HG03045 (cell line): ENCODE results near the gene BANF2.

Experiments
- ATAC-seq: cut with Tn5 transposase; IDR thresholded peaks from one replicate; pipeline ENCODE4 v1.9.1; 2021; ENCODE audit warnings: mild to moderate bottlenecking, moderate library complexity; ENCODE audit not compliant: unreplicated experiment

BANF2 gene

DNA sequence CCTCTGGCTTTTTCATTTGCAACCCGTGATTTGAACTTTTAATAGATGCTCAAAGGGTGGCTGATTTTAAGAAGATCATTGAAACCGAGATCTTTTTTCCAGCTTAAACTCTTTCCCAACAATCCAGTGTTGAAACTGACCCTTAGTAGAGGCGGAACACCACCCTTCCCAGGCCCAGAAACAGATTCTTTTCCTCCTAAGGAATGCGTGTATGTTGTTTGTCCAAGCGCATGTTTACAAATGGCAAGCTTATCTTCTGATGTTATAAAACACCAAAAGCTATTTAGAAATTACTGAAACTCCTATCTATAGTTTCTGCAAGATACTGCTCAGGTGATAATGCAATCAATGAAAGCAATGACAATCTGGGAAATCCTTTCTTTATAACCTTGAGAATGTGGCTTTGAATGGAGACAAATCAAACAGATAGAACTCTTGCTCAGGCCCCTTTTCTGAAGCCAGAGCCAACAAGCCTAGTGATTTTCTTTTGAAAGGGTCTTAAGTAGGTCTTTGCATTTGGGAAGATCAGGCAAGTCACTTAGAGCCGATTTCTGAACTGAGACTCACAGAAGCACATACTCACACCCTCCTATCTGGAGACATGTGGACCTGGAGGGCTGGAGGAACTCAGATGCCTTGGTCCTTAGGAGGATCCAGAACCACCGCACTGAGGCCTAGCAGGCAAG, 9.1 kb downstream of the BANF2 start:
- ATAC-seq: no peak

DNA sequence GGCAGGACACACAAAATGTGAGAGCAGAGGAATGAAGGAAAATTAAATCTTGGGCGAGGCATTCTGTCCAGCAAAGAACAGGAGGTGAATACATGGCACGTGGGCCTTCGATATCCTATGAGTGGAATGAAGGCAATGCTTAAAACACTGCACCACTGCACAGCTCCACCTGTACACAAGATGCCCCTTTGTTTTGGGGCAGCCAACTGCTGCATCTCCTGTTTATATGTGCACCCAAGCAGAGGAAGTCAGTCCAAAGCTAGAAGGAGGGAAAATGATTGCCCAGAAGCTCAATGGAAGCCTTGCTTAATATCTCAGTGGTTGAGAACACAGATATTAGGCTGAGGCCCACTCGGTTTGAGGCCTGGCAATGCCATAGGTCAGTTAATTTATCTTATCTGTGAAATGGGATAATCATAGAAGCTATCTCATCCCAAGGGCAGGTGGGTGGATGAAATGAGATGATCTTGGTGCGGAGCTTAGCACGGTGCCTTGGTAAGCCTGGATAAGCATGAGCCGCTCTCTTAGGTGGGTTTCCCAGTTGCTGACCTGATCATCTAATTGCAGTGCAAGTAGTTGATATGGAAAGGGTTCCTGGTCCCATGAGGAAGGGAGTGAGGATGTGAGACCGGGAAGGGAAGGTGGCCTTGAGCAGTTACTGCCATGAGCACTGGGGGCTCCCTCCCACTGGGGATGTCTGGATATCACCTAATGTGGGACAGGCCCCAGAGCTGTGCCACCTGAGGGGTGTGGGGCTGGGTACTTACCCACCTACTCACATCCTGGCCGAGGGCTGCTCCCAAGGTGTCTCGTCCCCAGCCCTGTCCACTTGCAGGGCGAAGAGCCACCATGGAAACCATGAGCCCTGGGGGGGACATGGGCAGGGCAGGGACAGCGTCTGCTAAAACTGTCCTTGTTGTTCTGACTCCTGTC, 9.9 kb downstream of the BANF2 start:
- no peak for ATAC-seq

DNA sequence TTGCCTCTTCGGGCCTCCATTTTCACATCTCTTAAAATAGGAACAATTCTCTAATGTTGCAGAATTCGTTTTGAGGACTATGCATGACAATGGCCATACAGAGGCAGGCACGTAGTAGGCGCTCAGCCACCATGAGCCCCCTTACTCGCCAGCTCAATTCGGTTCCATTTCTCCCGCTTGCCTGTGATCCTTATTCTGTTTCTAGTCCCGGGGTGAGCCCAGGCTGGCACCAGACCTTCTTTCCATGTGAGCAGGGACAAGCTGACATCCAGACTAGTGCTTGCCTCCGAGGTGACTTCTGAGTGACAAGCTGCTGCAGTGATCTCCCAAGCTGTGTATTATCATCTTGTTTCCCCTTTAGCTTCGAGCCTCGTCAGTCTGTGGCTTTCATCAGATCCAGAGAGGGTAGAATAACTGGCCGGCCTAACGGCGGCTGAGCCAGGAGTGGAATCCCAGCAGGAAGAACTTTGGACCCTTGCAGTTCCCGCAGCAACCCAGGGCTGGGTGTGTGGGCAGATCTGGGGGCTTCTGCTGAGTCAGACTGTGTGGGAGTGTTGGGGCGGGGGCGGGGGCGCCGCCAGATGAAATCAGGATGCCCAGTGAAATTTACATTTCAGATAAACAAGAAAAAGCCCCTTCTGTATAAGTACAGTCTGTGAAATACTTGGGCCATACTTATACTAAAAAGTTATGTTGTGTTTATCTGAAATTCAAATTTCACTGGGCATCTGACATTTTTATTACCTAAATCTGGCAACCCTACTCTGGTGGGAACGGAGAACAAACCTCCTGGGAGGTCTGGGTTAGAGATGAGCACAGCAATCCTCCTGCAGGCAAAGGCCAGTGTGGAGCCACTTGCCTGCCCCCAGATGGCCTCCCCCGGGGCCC, 10.9 kb downstream of the BANF2 start:
- no peak for ATAC-seq

DNA sequence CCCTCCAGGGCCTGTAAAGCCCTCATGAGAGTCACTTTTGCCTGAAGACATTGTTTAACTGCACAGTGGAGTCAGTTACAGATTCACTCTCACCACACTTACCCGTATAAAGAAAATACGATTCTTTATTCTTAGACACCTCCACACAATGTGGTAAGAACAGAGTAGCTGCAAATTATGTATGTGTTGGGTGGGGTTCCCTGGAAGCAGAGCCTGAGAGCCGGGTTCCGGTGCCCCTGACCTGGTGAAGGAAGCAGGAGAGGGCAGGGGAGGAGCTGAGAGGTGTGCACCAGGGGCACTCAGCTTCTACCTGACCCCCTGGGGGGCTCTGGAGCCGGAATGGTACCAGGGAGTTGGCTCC, 11.5 kb downstream of the BANF2 start:
- no peak for ATAC-seq

DNA sequence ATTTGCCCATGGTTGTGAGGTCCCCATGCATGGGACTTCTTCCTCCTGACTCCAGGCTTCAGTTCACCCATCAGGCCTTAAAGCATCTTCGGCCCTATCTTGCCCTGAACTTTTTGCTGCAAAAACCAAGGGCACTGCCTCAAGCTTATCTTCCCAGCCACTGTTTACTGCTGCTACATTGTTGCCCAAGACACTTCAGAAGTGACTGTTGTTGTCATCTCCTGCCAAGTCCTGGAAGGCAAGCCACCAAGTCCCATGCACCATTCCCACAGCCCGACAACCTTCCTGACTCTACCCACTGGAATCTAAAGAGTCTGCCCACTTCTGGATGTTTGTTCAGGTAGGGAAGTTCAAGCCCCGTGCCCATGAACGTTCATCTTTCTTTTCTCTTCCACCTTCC, 12.4 kb downstream of the BANF2 start:
- no peak for ATAC-seq

DNA sequence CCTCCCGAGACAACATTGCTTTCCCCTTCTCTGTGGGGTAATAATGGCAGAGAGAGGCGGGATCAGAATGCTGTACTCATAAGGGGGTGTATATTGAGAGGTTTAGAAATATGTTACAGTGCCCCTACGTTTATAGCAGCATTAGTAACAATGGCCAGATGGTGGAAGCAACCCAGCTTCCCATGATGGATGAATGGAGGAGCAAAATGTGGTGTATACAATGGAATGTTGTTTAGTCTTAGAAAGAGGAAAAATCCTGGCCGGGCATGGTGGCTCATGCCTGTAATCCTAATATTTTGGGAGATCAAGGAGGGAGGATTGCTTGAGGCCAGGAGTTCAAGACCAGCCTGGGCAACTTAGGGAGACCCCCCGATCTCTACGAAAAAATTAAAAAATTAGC, 12.9 kb downstream of the BANF2 start:
- ATAC-seq: no peak

DNA sequence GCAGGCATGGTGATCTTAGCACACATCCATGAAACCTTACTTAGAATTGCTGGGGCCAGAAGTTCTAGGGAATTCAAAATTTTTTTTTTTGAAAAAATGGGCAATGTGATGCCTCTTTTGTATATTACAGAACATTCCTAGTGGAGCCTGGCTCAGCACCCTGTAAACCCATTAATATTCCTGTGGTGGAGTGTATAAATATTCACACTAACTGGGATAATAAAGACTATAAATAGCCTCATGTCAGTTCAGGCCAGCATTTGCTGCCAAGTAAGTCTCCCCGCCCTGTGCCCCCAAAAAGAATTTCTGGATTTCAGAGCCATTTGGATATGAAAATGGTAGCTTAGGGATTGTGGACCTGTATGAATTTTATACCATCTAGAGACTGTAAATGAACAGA, 14.8 kb downstream of the BANF2 start:
- no peak for ATAC-seq

DNA sequence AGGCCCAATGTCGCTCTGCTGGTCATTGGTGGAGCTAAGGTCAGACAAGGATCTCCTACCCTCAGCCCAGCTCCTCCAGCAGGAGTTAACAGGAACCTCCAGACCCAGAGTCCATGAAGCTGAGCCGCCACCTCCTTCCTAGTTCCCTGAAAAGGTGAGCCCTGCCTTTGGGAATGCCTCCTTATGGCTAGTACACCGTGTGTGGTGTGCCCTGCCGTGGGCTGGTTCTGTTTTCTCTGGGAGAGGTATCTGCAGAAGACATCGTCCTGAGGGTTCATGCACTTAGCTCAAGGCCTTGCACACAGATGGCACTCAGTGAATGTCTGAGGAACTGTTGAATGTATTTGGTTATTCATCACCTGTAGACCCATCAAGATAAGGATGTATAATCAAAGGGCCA, 15.3 kb downstream of the BANF2 start:
- no peak for ATAC-seq

DNA sequence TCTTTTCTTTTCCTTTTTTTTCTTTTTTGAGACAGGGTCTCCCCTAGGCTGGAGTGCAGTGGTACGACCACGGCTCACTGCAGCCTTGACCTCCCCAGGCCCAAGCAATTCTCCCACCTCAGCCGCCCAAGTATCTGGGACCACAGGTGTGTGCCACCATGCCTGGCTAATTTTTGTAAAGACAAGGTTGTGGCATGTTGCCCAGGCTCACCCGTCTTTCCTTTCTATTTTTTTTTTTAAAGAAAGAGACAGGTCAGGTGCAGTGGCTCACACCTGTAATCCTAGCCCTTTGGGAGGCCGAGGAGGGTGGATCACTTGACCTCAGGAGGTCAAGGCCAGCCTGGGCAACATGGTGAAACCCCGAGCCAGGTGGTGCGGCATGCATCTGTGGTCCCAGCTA, 16.6 kb downstream of the BANF2 start:
- no peak for ATAC-seq

DNA sequence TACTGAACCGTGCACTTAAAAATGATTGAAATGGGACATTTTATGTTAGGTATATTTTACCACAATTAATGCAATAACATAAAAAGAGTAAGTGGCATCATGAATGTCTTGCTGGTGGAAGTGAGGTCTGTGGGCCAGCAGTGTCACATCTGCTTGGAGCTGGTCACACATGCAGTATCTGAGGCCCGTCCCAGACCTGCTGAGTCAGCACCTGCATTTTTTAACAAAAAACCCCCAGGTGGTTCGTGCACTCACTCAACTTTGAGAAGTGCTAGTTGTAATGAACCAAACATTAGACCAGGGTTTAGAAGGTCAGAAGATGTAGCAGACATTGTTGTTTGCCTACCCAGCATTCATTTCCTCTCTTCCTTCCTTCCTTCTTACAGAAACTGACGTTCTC, 21.0 kb downstream of the BANF2 start:
- no peak for ATAC-seq

DNA sequence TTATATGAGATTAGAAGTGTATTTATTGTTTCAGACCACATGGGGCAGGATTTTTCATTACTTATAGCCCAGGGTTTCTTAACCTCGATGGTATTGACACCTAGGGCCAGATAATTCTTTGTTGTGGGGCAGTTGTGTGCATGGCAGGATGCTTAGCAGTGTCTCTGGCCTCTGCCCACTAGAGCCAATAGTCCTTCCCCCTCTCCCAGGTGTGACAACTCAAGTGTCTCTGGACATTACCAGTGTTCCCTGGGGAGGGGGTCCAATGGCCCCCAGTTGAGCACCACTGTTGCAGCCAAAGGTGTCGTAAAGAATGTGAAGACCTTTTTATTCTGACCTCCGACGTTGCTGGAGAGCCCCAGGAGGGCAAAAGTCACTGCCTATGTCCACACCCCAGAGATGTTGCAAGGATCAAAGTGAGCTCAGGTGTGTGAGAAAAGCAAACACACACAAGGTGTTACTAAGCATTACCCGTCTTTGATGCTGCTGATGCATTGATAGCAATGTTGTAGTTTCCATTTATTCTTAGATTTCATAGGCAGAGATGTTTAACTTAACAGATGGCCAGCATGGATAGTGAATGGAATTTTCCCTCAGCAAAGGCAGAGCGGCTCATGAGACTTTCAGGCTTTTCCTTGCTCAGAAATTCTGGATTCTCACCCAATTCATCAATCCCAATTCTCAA, 22.2 kb downstream of the BANF2 start:
- no peak for ATAC-seq

DNA sequence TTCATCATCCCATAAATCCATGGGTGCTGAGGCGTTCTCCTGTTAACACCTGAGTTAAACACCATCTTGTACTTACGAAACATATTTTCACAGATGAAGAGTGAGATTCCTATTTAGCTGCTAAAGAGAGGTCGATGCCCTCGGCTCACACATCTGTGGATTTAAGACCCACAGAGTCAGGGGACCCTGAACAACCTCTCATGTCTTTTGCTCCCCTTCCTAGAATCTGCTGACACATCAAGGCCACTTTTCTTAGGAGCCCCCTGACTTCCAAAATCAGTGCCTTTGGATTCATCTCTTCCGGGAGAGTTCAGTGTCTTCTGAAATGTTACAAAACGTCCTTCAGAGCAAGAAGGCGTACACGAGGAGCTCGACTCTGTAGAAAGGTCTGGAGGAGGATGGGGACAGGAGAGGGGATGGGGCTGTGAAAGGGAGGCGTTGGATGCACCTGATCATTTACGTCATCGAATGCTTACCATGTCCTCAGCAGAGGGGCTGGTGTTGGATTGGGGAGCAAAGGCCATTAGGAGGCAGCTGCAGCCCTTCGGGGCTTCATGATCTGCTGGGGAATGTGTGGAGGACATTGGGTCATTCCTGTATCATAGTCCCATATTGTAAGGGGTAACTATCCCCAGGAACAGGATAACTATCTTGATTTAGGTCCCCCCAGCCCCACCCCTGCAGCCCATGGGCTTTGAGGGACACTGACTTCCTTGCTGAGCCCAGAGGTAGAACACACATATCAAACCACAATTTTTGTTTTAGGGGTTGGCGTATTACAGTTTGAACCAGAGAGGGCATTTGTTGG, 22.9 kb downstream of the BANF2 start:
- no peak for ATAC-seq

DNA sequence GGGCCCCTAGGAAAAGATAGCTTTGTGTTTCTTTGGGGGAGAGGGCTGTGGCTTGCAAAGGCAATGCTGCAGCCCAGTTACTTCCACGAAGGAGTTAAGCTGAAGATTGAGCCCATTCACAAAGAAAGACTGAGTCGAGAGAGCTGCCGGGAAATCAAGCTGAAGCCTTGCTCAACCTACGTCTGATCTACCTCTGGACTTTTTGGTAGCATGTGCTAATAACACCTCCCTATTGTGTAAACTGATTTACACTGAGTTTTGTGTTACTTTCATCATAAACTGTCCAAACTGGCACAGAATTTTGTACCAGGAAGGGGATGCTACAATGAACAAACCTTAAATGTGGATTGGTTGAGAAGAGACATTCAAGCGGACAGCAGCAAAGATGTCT, 23.5 kb downstream of the BANF2 start:
- no peak for ATAC-seq

DNA sequence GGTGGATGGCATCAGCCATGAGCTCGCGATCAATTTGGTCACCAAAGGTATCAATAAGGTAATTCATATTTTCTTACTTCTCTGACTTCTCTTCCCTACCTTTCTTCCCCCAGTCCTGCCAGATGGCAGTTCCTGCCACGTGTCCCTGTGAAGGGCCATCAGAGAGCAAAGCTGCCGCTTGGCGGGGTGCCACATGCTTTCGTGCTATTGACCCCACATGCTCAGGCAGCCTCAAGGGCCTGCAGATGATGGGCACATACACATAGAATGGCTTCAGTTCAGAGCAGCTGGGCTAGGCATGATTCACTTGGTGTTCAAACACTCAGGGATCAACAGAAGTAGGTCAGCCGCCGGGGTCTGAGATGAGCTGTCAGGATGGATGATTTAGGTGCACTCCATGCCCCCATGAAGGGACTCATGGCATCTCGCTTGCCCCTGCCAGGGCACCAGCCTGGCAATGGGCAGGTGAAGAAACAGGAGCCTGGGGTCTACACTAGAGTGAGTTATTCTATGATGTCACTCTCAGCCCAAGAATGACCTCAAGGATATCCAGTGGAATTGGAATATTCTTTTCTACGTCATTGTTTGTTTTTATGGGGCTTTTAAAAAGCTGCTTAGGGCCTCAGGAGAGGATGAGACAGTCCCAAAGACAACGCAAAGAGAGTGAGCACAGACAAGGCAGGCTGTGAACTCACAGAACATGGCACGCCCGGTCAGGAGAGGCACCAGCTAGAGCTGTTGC, 25.5 kb downstream of the BANF2 start:
- ATAC-seq: no peak

DNA sequence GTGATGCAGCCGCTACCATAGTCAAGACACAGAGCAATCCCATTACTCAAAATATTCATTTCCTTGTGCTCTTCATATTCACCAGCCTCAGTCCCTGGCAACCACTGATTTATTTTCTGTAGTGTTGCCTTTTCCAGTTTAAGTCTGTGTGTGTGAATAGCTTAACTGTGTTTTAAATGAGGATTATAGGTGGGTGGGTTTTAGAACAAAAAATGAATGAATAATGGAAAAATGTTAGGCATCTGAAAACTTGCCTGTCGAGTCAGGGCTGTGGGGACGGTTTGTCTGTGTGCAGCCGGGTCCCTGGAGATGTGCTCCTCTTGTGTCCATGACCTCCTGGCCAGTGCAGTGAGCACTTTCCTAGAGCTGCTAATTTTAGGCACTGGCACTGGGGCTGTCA, 27.1 kb downstream of the BANF2 start:
- ATAC-seq: no peak

DNA sequence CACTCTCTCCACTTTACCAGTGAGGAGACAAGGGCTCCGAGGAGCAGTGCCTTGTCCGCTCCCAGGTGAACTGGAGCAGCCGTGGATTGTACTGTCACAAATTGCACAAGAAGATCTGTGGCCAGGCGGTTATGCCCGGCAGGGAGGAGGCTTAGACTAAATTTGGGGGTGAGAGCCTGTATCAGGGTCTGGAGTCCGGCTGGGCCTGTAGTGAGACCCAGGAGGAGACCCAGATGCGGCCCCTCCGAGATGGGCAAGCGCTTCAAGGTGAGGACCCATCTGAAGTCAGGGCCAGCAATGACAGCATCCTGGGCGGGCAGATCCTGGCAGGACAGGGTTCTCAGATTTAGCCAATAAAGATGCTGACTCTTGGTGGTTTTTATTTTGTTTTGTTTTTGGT, 27.6 kb downstream of the BANF2 start:
- no peak for ATAC-seq

DNA sequence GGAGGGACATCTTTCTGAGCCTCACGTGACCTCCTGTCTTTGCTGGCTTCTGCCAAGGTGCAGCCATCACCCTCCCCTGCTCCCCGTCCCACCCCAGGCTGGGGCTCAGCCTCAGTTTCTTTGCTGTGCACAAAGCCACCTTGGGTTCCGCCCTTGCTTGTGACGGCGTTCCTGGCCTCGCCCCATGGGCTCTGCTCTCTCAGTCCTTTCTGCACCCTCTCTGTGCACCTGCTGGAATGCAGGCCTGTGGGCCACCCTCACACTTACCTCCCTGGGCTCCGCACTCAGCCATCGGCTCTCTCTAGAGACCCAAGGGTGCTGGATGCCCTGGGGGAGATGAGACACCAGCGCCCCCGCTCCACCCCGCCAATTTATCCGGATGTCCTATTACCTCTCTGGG, 28.3 kb downstream of the BANF2 start:
- no peak for ATAC-seq

DNA sequence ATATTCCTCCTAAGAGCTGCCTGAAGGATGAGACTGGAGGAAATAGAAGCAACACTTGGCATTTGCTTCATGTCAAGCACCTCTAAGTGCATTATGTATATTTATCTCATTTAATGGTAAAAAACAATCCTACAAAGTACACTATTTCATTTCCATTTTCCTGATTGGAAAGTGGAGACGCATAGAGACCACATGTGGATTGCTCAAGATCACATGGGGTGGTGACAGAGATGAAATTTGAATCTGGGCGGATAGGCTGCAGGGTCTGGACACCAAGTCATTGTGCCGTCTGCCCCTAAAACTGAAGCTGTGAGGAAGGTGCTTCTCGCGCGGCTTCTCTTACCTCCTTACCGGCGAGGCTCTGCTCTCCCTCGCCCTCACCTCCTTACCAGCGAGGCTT, 30.3 kb downstream of the BANF2 start:
- ATAC-seq: no peak

DNA sequence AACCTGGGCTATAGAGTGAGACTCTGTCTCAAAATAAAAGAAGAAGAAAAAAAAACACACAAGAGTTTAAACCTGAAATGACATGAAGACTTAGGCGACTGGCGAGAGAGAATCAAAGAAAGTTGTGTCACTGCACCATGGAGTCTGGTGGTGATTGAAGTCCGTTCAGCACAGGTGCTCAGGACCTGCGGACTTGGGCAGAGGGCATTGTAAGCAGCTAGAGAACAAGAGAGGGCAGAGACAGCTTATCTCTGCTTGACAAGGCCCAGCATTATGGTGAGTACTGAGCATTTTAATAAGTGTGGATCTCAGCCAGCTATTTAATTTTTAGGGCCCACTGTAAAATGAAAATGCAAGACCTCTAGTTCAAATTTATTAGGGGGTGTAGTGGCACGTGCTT, 31.5 kb downstream of the BANF2 start:
- no peak for ATAC-seq
